Endodermal cell (in vitro differentiated cells): Measurements from ENCODE around the gene PADI4. TPM values are rescaled to one million over a fixed set of nuclear protein-coding genes. Genes with fewer than 3 reads are reported as not detected.
A peak's percentile ranks its signal among the peaks of the same experiment; 100 is the strongest.

Experiments
- DNase-seq: peaks from one replicate; pipeline ENCODE4 v3.0.0-alpha.2; 2017
- H3K27ac ChIP-seq: 2 replicates; pipeline ENCODE4 v1.5.1; 2013; ENCODE audit warnings: mild to moderate bottlenecking, low read depth, low read length, moderate library complexity
- H3K27me3 ChIP-seq: 2 replicates; pipeline ENCODE4 v1.6.1; 2013; ENCODE audit warnings: mild to moderate bottlenecking, low read length, moderate library complexity; ENCODE audit not compliant: insufficient read depth, control insufficient read depth, poor library complexity, severe bottlenecking
- H3K36me3 ChIP-seq: 2 replicates; pipeline ENCODE4 v1.7.0; 2013; ENCODE audit warnings: mild to moderate bottlenecking, low read length, moderate library complexity; ENCODE audit not compliant: control insufficient read depth, insufficient read depth
- H3K4me1 ChIP-seq: one replicate; pipeline ENCODE4 v1.7.0; 2013; ENCODE audit warnings: low read length; ENCODE audit not compliant: control insufficient read depth, insufficient read depth
- H3K4me3 ChIP-seq: 2 replicates; pipeline ENCODE4 v1.5.1; 2013; ENCODE audit warnings: mild to moderate bottlenecking, low read length, moderate library complexity
- H3K9ac ChIP-seq: 2 replicates; pipeline ENCODE4 v1.6.1; 2013; ENCODE audit warnings: mild to moderate bottlenecking, low read length, moderate library complexity; ENCODE audit not compliant: poor library complexity, severe bottlenecking; ENCODE audit errors: extremely low read depth
- H3K9me3 ChIP-seq: 2 replicates; pipeline ENCODE4 v1.6.1; 2013; ENCODE audit warnings: mild to moderate bottlenecking, low read length, moderate library complexity; ENCODE audit not compliant: control insufficient read depth
- H3K27ac Mint-ChIP-seq: 2 replicates; pipeline ENCODE4 v1.8.0; 2020; ENCODE audit warnings: mixed read lengths
- H3K27me3 Mint-ChIP-seq: 2 replicates; pipeline ENCODE4 v1.8.0; 2021; ENCODE audit warnings: mild to moderate bottlenecking, mixed read lengths; ENCODE audit not compliant: insufficient read depth
- H3K36me3 Mint-ChIP-seq: 2 replicates; pipeline ENCODE4 v1.8.0; 2020; ENCODE audit warnings: low read depth, mixed read lengths
- H3K4me1 Mint-ChIP-seq: 2 replicates; pipeline ENCODE4 v1.8.0; 2020; ENCODE audit warnings: mixed read lengths
- H3K4me3 Mint-ChIP-seq: 2 replicates; pipeline ENCODE4 v1.8.0; 2020; ENCODE audit warnings: mild to moderate bottlenecking, moderate library complexity, mixed read lengths
- H3K9me3 Mint-ChIP-seq: 2 replicates; pipeline ENCODE4 v1.8.0; 2020; ENCODE audit warnings: mild to moderate bottlenecking, mixed read lengths
- WGBS, 2 experiments: methylation state at CpG; one replicate each; pipeline versions ENCODE4 v1.1.5 to v1.1.7; 2013; ENCODE audit warnings: missing lambda C conversion rate in 2 of 2, mixed read lengths in 1 of 2; ENCODE audit not compliant: insufficient coverage in 1 of 2, insufficient read length in 1 of 2; 5-methylcytosine and 5-hydroxymethylcytosine counted together
- total RNA-seq, 2 donors: library from RNA; stranded (reverse); fragmentation: NEBNext Ultra II Directional in 1 of 2; extraction: Animal tissue kit (Norgen Biotek cat#: 25700) in 1 of 2; gene quantifications; 2 replicates in 1 of 2; 3 replicates in 1 of 2; pipeline ENCODE4 v1.2.1, GENCODE V29; 2021
- TF ChIP-seq, protein P1 (sequence below): fragments of 200-600 bp; sonication (generic); conservative IDR thresholded peaks from 2 replicates; pipeline ENCODE4 v1.5.0; 2021; ENCODE audit warnings: antibody characterized with exemption, mild to moderate bottlenecking

The PADI4 gene
- total RNA-seq, 2 donors from 2014 or later, result not detected

DNA sequence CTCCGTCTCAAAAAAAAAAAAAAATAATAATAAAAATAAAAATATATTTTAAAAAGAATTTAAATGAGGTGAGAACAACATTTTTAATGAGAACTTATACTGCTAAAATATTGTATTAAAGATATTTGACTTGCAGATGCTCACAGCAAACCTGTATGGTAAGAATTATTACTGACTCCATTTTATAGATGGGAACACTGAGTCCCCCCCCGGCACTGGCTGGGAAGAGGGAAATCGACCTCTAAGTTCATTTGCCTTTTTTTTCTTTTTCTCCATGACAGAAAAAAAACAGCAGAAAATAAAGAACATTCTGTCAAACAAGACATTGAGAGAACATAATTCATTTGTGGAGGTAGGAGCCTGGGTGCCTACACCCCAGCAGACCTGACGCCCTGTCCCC is 50.6 kb downstream of the PADI4 start:
- no peak overlapping the region for H3K27ac ChIP-seq
- Mint-ChIP-seq H3K27me3 (no peaks in the 10 kb centered on the region), H3K27ac (no peak overlapping the region), H3K4me3 (no peak overlapping the region), H3K4me1 (no peaks in the 10 kb centered on the region), H3K9me3 (no peaks in the 10 kb centered on the region), H3K36me3 (no peaks in the 10 kb centered on the region)
- WGBS, 2 experiments, result 87 to 100% methylated on average over 1 to 3 of the region's 4 CpGs
- H3K27me3 ChIP-seq, result no peaks in the 10 kb centered on the region
- H3K4me1 ChIP-seq, result no peaks in the 10 kb centered on the region
- DNase-seq, result no peak
- TF ChIP-seq, protein P1, sequence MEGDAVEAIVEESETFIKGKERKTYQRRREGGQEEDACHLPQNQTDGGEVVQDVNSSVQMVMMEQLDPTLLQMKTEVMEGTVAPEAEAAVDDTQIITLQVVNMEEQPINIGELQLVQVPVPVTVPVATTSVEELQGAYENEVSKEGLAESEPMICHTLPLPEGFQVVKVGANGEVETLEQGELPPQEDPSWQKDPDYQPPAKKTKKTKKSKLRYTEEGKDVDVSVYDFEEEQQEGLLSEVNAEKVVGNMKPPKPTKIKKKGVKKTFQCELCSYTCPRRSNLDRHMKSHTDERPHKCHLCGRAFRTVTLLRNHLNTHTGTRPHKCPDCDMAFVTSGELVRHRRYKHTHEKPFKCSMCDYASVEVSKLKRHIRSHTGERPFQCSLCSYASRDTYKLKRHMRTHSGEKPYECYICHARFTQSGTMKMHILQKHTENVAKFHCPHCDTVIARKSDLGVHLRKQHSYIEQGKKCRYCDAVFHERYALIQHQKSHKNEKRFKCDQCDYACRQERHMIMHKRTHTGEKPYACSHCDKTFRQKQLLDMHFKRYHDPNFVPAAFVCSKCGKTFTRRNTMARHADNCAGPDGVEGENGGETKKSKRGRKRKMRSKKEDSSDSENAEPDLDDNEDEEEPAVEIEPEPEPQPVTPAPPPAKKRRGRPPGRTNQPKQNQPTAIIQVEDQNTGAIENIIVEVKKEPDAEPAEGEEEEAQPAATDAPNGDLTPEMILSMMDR, result no peak
- no peak overlapping the region for H3K4me3 ChIP-seq
- H3K36me3 ChIP-seq, result no peaks in the 10 kb centered on the region
- H3K9me3 ChIP-seq, result no peaks in the 10 kb centered on the region
- no peak overlapping the region for H3K9ac ChIP-seq

DNA sequence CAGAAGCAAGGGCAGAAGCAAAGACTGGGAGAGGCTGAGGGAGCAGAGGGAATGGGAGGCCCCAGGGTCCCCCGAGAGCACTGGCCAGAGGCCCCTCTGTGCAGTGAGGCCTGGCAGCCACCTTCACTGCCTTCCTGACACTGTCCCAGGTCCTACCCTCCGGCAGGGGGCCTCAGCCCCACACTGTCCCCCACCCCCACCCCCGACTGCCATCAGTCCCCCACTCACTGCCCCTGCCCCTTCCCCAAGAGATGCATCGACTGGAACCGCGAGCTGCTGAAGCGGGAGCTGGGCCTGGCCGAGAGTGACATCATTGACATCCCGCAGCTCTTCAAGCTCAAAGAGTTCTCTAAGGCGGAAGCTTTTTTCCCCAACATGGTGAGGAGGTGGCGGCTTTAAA is 51.0 kb downstream of the PADI4 start:
- no peak overlapping the region for H3K27ac Mint-ChIP-seq
- TF ChIP-seq, protein P1, result peak; percentile 36
- H3K27me3 ChIP-seq, result no peaks in the 10 kb centered on the region
- H3K27ac ChIP-seq, result no peak overlapping the region
- no peaks in the 10 kb centered on the region for H3K9me3 Mint-ChIP-seq
- H3K36me3 Mint-ChIP-seq, result no peaks in the 10 kb centered on the region
- 67 to 72% methylated on average over 3 to 10 of the region's 11 CpGs for WGBS, 2 experiments
- H3K9me3 ChIP-seq, result no peaks in the 10 kb centered on the region
- peak; percentile 73 for DNase-seq
- no peak overlapping the region for H3K4me3 ChIP-seq
- no peak overlapping the region for H3K9ac ChIP-seq
- no peaks in the 10 kb centered on the region for H3K4me1 ChIP-seq
- no peaks in the 10 kb centered on the region for H3K27me3 Mint-ChIP-seq
- H3K4me1 Mint-ChIP-seq, result no peaks in the 10 kb centered on the region
- H3K36me3 ChIP-seq, result no peaks in the 10 kb centered on the region
- no peak overlapping the region for H3K4me3 Mint-ChIP-seq

DNA sequence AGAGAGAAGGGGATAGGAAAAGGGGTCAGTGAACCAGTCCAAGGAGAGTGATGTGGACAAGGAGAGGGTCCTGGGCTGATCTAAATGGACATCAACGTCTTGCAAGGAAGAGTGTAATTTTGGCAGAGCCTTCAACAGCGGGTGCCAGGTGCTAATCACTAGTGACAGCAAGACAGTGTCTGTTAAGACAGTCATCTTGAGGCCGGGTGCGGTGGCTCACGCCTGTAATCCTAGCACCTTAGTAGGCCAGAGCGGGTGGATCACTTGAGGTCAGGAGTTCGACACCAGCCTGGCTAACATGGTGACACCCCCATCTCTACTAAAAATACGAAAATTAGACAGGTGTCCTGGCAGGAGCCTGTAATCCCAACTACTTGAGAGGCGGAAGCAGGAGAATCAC is 51.8 kb downstream of the PADI4 start:
- peaks cover 2% of the 10 kb centered on the region for H3K9me3 Mint-ChIP-seq
- TF ChIP-seq, protein P1, result no peak
- WGBS, 2 experiments, result 91 to 93% methylated on average over 7 to 9 of the region's 9 CpGs

More for the DNA sequence above, 51.8 kb downstream of the PADI4 start:
- Histone ChIP-seq H3K4me1 (no peaks in the 10 kb centered on the region), H3K9ac (no peak overlapping the region), H3K27me3 (no peaks in the 10 kb centered on the region), H3K9me3 (peaks cover 6% of the 10 kb centered on the region), H3K4me3 (no peak overlapping the region), H3K27ac (no peak overlapping the region), H3K36me3 (no peaks in the 10 kb centered on the region)
- Mint-ChIP-seq H3K36me3 (no peaks in the 10 kb centered on the region), H3K27me3 (no peaks in the 10 kb centered on the region), H3K4me3 (no peak overlapping the region), H3K4me1 (no peaks in the 10 kb centered on the region), H3K27ac (no peak overlapping the region)
- DNase-seq, result no peak
